ENCODE measurements around the gene DCAF6. TPM values are rescaled to one million over a fixed set of nuclear protein-coding genes. Genes with fewer than 3 reads are reported as not detected.
A peak's percentile ranks its signal among the peaks of the same experiment; 100 is the strongest.

Gene DCAF6
- total and polyA plus RNA-seq, 2 experiments from 2014 or later, result 52.0 to 92.7 TPM

- Histone ChIP-seq H3K36me3 (no peaks in the 10 kb centered on the region), H3K4me3 (no peak overlapping the region), H3K27ac (no peak overlapping the region), H3K27me3 (no peaks in the 10 kb centered on the region), H3K4me1 (ENCODE audit: low read depth) (no peaks in the 10 kb centered on the region), H3K9me3 (ENCODE audit: low read depth) (no peaks in the 10 kb centered on the region)
- peak in 1 of 2 donors; percentile 61 for DNase-seq (ENCODE audit: low read depth in 1 of 2, low spot score in 1 of 2)
- TF ChIP-seq, protein P1, sequence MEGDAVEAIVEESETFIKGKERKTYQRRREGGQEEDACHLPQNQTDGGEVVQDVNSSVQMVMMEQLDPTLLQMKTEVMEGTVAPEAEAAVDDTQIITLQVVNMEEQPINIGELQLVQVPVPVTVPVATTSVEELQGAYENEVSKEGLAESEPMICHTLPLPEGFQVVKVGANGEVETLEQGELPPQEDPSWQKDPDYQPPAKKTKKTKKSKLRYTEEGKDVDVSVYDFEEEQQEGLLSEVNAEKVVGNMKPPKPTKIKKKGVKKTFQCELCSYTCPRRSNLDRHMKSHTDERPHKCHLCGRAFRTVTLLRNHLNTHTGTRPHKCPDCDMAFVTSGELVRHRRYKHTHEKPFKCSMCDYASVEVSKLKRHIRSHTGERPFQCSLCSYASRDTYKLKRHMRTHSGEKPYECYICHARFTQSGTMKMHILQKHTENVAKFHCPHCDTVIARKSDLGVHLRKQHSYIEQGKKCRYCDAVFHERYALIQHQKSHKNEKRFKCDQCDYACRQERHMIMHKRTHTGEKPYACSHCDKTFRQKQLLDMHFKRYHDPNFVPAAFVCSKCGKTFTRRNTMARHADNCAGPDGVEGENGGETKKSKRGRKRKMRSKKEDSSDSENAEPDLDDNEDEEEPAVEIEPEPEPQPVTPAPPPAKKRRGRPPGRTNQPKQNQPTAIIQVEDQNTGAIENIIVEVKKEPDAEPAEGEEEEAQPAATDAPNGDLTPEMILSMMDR (IDR thresholded peaks at IDR 0.05; ENCODE audit: low read depth, low read length), result no peak
Observed at GRCh38 chr1:167899253-167899681, 37.2 kb upstream of the DCAF6 start.

DNA sequence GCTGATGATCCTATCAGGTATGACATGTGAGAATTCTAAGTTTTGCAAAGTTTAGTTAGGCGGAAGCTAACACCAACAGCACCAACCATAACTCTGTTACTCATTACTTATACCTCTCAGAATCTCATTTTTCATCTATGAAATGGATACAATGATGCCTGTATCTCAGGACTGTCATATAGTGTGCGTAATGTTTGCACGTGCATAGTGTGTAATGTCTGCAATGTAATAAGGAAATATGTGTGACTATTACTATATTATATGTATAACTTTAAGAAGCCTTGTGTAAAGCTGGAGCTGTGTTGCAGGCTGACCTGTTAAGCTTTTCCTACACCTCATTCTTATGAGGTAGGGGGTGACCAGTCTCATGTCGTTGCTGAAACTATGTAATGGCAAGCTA lies 35.6 kb upstream of the DCAF6 start:
- TF ChIP-seq, protein P1 (IDR thresholded peaks at IDR 0.05; ENCODE audit: low read depth, low read length), result no peak
- H3K4me1 ChIP-seq (ENCODE audit: low read depth), result no peaks in the 10 kb centered on the region
- H3K4me3 ChIP-seq, result no peak overlapping the region
- H3K36me3 ChIP-seq, result no peaks in the 10 kb centered on the region
- no peaks in the 10 kb centered on the region for H3K27me3 ChIP-seq
- no peak for DNase-seq (ENCODE audit: low read depth in 1 of 2, low spot score in 1 of 2)
- H3K27ac ChIP-seq, result no peak overlapping the region
- H3K9me3 ChIP-seq (ENCODE audit: low read depth), result no peaks in the 10 kb centered on the region

DNA sequence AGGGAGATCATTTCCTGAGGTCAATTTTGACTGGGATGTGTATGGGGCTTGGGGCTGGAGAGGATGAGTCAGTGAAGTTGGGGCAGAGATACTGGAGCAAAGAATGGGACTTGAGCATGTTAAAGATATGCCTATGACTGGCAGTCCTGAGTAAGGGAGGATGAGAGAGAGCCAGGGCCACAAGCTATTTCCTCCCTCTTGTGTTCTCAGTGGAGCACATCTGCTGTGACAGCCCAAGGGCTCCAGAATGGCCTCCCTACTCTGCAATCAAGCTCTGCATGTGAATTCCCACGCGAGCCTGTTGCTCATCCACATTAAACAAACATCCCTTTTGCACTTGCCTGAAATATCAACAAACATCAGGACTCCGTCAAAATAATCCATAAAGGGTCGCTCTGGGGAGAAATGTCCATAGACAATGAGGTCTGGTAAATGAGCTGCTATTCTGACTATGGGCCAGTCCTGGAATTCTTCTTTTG lies 31.8 kb upstream of the DCAF6 start:
- DNase-seq (ENCODE audit: low read depth in 1 of 2, low spot score in 1 of 2), result peak in 1 of 2 donors; percentile 61
- peak overlapping the region; percentile 15 for H3K27ac ChIP-seq
- no peaks in the 10 kb centered on the region for H3K27me3 ChIP-seq
- H3K4me3 ChIP-seq, result no peak overlapping the region
- H3K9me3 ChIP-seq (ENCODE audit: low read depth), result peaks cover 4% of the 10 kb centered on the region
- TF ChIP-seq, protein P1 (IDR thresholded peaks at IDR 0.05; ENCODE audit: low read depth, low read length), result no peak
- no peaks in the 10 kb centered on the region for H3K4me1 ChIP-seq (ENCODE audit: low read depth)
- H3K36me3 ChIP-seq, result no peaks in the 10 kb centered on the region

GRCh38 chr1:167905182-167905581 lies 31.3 kb upstream of the DCAF6 start:
- Histone ChIP-seq H3K27ac (peak overlapping the region; percentile 15), H3K36me3 (no peaks in the 10 kb centered on the region), H3K4me1 (ENCODE audit: low read depth) (no peaks in the 10 kb centered on the region), H3K9me3 (ENCODE audit: low read depth) (peaks cover 4% of the 10 kb centered on the region), H3K27me3 (no peaks in the 10 kb centered on the region), H3K4me3 (no peak overlapping the region)
- TF ChIP-seq, protein P1 (IDR thresholded peaks at IDR 0.05; ENCODE audit: low read depth, low read length), result no peak
- peak in 1 of 2 donors; percentile 61 for DNase-seq (ENCODE audit: low read depth in 1 of 2, low spot score in 1 of 2)

DNA sequence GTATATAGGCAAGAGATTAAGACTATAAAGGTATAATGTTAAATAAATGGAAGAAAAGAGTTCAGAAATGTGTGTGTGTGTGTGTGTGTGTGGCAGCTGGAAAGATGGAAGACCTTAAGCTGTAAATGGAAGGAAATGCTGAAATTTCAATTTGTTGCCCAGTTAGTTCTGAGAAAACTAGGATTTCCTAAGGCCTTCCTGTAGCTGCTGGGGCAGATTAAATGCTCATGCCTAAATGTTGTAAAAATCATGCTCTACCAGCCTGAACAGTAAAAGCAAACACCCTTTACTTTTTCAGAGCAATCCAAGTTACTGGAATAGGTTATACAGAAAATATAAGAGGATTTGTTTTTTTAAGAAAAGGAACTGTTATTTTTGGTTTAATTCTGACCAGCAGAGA lies 30.8 kb upstream of the DCAF6 start:
- no peaks in the 10 kb centered on the region for H3K36me3 ChIP-seq
- TF ChIP-seq, protein P1 (IDR thresholded peaks at IDR 0.05; ENCODE audit: low read depth, low read length), result no peak
- H3K27me3 ChIP-seq, result no peaks in the 10 kb centered on the region
- peaks cover 4% of the 10 kb centered on the region for H3K9me3 ChIP-seq (ENCODE audit: low read depth)
- no peak overlapping the region for H3K27ac ChIP-seq
- peak in 1 of 2 donors; percentile 38 for DNase-seq (ENCODE audit: low read depth in 1 of 2, low spot score in 1 of 2)
- H3K4me1 ChIP-seq (ENCODE audit: low read depth), result no peaks in the 10 kb centered on the region
- H3K4me3 ChIP-seq, result no peak overlapping the region

All from cardiac muscle cell (in vitro differentiated cells and primary cell).